ENCODE data around the gene TBC1D16. TPM values are rescaled to one million over a fixed set of nuclear protein-coding genes. Genes with fewer than 3 reads are reported as not detected.
"Not testable (repeated sequence)": the region's sequence is repeated elsewhere in the genome, so short reads cannot be mapped to it uniquely, and the experiment has no call there.

Gene TBC1D16
- total RNA-seq, 1 donor from 2014 or later, result 21.7 TPM

DNA sequence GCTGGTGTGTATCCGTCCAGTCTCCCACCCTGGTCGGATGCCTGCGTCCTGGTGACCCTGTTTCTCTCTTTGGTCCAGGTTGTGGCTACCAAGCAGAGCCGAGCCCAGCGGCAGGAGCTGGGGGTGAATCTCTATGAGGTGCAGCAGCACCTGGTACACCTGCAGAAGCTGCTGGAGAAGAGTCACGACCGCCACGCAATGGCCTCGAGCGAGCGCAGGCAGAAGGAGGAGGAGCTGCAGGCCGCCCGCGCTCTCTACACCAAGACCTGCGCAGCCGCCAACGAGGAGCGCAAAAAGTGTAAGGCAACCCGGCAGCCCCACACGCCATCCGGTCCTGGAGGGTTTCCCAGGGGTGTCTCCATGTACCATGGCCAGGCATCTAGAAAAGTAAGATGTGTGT is 14.3 kb upstream of the TBC1D16 start:
- TF ChIP-seq, protein P1, sequence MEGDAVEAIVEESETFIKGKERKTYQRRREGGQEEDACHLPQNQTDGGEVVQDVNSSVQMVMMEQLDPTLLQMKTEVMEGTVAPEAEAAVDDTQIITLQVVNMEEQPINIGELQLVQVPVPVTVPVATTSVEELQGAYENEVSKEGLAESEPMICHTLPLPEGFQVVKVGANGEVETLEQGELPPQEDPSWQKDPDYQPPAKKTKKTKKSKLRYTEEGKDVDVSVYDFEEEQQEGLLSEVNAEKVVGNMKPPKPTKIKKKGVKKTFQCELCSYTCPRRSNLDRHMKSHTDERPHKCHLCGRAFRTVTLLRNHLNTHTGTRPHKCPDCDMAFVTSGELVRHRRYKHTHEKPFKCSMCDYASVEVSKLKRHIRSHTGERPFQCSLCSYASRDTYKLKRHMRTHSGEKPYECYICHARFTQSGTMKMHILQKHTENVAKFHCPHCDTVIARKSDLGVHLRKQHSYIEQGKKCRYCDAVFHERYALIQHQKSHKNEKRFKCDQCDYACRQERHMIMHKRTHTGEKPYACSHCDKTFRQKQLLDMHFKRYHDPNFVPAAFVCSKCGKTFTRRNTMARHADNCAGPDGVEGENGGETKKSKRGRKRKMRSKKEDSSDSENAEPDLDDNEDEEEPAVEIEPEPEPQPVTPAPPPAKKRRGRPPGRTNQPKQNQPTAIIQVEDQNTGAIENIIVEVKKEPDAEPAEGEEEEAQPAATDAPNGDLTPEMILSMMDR (IDR thresholded peaks at IDR 0.05), result no peak
- no peak for ATAC-seq
- DNase-seq, result no peak
- no peak overlapping the region for H3K27ac ChIP-seq
- H3K4me1 ChIP-seq, result no peaks in the 10 kb centered on the region
- no peaks in the 10 kb centered on the region for H3K9me3 ChIP-seq
- H3K4me3 ChIP-seq, result no peak overlapping the region
- intact Hi-C loops (cut with DNase I), result no loop called here
- no peaks in the 10 kb centered on the region for H3K36me3 ChIP-seq
- H3K27me3 ChIP-seq, result no peaks in the 10 kb centered on the region

DNA sequence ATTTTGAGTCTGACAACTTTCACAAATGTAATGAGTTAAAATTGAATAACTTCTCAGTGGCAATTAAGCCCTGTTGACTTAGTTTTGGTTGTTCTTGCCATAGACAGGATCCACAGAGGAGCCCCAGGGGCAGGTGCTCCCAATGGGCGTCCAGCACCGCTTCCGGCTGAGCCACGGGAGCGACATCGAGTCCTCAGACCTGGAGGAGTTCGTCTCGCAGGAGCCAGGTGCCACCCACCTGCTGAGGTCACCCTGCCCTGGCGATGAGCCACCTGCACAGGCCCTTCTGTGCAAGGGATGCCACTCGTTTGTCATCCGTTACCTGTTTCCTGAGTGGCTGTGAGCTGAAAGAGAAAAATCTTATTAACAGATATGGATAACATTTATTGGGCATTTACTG is 11.5 kb upstream of the TBC1D16 start:
- H3K27me3 ChIP-seq, result no peaks in the 10 kb centered on the region
- no peaks in the 10 kb centered on the region for H3K9me3 ChIP-seq
- H3K36me3 ChIP-seq, result no peaks in the 10 kb centered on the region
- ATAC-seq, result no peak
- no peak overlapping the region for H3K27ac ChIP-seq
- H3K4me1 ChIP-seq, result no peaks in the 10 kb centered on the region
- no peak for DNase-seq
- TF ChIP-seq, protein P1 (IDR thresholded peaks at IDR 0.05), result no peak
- H3K4me3 ChIP-seq, result no peak overlapping the region
- intact Hi-C loops (cut with DNase I), result no loop called here

GRCh38 chr17:80046709-80047108 is 11.0 kb upstream of the TBC1D16 start:
- ATAC-seq; H3K4me1 ChIP-seq; H3K36me3 ChIP-seq; intact Hi-C loops (cut with DNase I); H3K4me3 ChIP-seq; H3K27ac ChIP-seq; H3K9me3 ChIP-seq; DNase-seq; H3K27me3 ChIP-seq: not testable (repeated sequence)

DNA sequence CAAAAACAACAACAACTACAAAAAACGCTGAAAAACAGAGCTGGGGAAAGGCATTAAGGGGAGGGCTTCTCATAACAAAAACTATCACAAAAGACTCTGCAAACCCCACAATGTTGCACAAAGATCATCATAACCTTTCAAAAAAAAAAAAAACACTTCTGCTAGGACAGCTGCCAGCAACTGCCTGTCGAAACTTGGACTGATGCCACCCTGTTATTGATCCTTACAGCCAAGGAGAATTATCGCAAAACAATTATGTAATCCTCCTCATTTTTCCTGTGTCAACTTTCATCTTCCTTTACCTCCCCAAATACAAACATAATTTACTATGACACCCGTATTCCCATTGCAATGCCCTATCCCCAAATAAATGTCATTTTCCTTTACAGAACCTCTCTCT is 10.0 kb upstream of the TBC1D16 start:
- Histone ChIP-seq H3K4me3 (no peak overlapping the region), H3K27me3 (no peaks in the 10 kb centered on the region), H3K4me1 (no peaks in the 10 kb centered on the region), H3K9me3 (no peaks in the 10 kb centered on the region), H3K27ac (no peak overlapping the region), H3K36me3 (no peaks in the 10 kb centered on the region)
- no peak for DNase-seq
- TF ChIP-seq, protein P1 (IDR thresholded peaks at IDR 0.05), result no peak
- ATAC-seq, result no peak
- intact Hi-C loops (cut with DNase I), result no loop called here

DNA sequence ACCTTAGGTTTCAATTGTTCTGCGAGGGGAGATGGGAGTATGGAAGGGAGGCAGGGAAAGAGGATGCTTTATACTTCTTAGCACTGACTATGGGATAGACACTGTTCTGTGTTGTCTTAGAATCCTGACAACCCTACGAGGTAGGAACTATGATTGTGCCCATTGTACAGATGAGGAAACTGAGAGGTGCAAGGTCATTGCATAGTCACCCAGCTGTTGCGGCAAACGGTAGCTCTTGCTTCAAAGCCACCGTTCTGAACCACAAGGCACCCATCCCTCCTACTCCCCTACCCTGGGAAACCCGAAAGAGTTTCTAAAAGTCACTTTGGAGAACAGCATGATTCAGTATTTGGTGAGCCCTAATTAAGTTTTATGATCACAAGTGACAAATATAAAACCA is 8.3 kb upstream of the TBC1D16 start:
- ATAC-seq, result no peak
- no peak overlapping the region for H3K4me3 ChIP-seq
- no peaks in the 10 kb centered on the region for H3K36me3 ChIP-seq
- intact Hi-C loops (cut with DNase I), result no loop called here
- no peaks in the 10 kb centered on the region for H3K9me3 ChIP-seq
- no peak for DNase-seq
- TF ChIP-seq, protein P1 (IDR thresholded peaks at IDR 0.05), result no peak
- no peaks in the 10 kb centered on the region for H3K27me3 ChIP-seq
- H3K4me1 ChIP-seq, result no peaks in the 10 kb centered on the region
- no peak overlapping the region for H3K27ac ChIP-seq

- ATAC-seq, result peak; percentile 36
- Histone ChIP-seq H3K4me1 (peaks cover 4% of the 10 kb centered on the region), H3K4me3 (peak overlapping the region; percentile 66), H3K9me3 (no peaks in the 10 kb centered on the region), H3K27me3 (no peaks in the 10 kb centered on the region), H3K27ac (peak overlapping the region; percentile 94), H3K36me3 (no peaks in the 10 kb centered on the region)
- intact Hi-C loops (cut with DNase I), result no loop called here
- peak; percentile 71 for DNase-seq
- TF ChIP-seq, protein P1 (IDR thresholded peaks at IDR 0.05), result no peak
Measured at GRCh38 chr17:80036715-80037477, 1.2 kb upstream of the TBC1D16 start.
